Measurements from ENCODE around the gene PLCD3.

PLCD3 gene

DNA sequence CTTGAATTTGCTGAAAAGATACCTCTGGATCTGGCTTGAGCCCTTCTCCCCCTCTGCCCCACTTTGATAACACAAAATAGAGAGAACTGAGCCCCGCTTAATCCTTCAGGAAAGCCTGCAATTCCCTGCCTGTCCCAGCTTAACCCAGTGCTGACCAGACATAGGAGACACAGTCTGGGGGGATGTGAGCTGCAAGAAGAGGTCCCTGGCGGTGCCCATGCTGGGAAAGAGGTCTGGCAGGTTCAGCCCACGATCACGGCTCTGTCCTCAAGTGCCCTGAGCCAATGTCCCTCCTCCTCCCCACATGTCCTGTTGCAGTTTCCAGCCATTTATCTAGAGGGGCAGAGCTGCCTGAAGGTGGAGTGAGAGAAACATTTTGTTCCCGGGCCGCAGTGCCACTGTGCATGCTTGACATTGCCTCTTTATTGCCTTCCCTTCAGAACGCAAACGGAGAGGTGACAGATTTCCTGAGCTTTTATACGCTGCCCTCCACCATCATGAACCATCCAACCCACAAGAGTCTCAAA lies 29.0 kb downstream of the PLCD3 start:
- no peak for DNase-seq (ENCODE audit: low read depth in 3 of 3)

DNA sequence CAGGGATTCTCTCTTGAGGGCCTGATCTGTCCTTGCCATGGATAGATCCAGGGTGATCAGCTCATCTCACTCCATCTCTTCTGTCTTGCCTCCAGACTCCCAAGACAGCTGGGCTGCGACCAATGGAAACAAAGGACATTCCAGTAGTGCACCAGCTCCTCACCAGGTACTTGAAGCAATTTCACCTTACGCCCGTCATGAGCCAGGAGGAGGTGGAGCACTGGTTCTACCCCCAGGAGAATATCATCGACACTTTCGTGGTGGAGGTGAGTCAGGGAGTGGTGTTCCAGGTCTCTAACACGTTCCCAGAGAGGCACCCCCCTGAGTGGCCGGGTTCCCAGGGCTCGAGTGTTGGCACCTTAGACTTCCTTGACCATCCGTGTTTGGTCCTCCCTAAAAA lies 29.5 kb downstream of the PLCD3 start:
- no peak for DNase-seq (ENCODE audit: low read depth in 3 of 3)

DNA sequence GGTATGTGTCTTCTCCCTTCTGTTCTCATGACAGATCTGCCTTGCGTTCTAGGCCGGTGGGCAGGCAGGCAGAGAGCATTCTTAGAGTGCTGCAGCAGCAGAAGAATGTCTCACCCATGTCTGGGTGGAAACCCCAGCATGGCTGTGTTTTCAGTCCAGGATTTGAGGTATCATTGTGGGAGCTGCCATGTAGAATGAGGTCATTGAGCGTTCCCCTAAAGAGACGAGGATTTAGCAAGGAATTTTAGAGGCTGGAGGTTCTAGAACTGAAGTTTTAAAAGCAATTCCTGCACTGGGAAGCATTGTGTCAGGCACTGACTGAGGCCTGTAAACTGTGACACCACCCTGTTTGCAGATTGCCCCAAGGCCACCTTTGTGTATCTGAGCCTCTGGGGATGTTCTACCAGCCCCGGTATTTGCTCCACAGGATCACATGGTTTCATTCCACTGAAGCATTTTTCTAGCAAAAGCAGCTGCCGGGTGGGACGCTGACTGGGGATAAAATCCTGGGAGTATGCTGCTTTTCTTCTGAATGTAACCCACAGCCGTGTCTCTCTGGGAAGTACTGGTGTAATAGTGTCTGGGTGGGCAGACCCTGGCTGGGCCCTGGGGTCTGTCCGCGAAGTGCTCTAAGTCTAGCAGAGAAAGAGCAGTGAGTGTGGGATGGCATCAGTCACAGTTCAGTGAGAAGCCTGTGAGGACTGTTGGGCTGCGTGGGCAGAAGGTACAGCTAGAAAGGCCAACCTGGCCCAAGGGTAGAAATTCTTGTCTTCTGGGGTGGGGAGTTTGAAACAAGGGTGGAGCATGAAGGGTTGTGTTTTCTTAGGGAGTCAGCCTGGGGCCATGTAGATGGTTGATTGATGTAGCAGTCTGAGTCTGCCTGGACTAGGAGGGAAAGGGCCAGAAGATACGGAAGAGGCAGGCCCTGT lies 30.2 kb downstream of the PLCD3 start:
- DNase-seq (ENCODE audit: low read depth in 3 of 3): no peak

DNA sequence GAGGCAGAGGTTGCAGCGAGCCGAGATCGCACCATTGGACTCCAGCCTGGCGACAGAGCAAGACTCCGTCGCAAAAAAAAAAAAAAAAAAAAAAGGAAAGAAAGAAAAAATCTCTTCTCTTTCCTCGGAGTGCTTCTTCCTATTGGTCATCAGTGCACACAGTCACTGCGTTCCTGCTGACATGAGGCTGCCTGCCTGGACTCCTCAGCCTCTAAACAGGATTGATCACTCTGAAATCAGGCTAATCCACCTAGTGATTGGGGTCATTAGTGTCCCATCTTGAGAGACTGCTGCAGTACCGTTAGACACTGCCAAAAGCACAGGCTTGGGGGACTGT lies 30.8 kb downstream of the PLCD3 start:
- DNase-seq (ENCODE audit: low read depth in 3 of 3): no peak

DNA sequence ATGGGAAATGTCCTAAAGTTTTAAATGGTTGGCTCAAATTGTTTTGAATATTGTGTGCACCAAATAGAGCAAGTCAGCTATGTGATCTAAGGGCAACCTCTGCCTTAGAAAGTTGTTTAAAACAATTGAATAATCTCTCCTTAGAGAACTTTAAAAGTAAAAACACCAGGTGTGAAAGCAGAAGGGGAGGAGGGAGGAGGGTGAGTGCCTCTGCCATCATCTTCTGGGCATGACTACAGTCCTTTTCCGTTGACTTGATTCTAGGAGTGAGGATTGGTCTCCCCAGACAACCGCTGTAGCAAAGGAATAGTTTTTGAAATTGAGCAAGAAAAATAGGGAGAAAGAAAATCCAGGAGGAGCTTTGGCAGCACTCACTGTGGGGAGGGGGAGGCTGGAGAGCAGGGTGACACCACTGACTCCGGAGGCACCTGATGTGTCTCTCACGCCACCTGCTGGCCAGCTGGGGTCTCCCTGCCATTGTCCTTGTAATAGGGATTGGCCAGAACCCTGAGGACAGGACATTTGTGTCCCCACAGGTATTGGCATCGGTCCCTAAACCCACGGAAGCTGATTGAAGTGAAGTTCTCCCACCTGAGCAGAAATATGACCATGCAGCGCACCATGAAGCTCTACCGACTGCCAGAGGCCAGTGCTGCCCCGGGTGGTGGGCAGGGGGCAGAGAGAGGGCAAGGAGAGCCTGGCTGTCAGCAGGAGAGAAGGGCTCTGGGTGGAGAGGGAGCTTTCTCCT lies 33.3 kb downstream of the PLCD3 start:
- peak; percentile 42 to 73 (median 43) for DNase-seq (ENCODE audit: low read depth in 3 of 3)

DNA sequence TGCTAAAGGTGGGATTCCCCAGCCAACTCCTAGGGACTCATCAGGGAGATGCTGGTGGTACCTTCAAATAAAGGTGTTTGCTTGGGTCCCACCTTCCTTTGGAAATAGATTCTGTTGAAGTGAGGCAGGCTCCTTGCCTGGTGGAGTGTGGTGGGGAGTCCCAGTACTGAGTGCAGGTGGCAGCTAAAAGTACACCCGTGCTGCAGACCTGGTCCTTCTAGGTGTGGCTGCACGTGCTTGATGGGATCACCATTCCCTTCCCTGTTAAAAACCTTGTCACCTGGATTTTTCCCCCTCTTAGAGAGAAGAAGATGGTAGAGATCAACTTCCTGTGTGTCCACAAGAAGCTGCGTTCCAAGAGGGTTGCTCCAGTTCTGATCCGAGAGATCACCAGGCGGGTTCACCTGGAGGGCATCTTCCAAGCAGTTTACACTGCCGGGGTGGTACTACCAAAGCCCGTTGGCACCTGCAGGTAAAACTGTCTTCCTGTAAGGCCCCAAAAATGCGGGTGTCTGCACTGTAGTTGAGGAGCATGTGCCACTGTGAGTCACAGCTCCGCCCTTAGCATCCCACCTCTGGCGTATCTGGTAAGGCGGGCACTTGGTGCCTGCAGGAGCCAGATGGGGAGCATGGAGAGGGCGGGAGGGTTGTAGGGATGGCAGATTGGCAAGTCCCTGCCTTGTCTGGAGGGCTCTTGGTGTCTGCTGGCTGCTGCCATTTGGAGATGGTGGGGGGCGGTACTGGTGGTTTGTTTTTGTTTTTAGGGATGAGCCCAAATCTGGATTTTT lies 34.0 kb downstream of the PLCD3 start:
- DNase-seq (ENCODE audit: low read depth in 3 of 3): no peak

DNA sequence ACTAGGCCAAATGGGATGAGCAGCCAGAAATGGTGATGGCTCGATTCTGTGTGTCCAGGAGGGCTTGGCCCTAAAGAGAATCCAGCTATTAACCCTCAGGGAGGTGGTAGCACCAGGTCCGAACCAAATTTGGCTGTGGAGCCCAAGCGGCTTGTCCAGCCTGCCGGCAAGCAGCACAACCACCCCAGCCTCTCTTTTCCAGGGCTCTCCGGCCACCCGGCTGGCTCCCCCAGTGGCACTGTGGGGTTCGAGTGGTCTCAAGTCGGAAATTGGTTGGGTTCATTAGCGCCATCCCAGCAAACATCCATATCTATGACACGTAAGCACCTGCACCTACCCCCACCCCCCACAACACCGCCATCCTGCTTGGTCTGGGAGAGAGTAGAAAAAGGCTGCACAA lies 35.4 kb downstream of the PLCD3 start:
- no peak for DNase-seq (ENCODE audit: low read depth in 3 of 3)

DNA sequence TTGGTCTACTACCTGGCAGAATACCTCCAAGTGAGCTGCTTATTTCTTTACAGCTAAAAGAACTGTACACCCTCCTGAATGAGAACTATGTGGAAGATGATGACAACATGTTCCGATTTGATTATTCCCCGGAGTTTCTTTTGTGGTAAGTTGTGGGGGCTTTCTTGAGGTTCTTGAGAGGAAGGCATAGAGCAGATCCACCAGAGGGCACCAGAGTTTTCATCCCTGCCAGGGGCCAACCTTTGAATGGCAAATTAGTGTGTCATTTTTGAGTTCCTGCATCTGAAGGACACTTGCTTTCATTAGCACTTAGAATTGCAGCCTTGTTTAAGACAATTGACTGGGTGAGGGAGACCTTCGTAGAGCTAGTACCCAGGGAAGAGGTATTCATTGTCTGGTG lies 36.2 kb downstream of the PLCD3 start:
- DNase-seq (ENCODE audit: low read depth in 3 of 3): no peak

DNA sequence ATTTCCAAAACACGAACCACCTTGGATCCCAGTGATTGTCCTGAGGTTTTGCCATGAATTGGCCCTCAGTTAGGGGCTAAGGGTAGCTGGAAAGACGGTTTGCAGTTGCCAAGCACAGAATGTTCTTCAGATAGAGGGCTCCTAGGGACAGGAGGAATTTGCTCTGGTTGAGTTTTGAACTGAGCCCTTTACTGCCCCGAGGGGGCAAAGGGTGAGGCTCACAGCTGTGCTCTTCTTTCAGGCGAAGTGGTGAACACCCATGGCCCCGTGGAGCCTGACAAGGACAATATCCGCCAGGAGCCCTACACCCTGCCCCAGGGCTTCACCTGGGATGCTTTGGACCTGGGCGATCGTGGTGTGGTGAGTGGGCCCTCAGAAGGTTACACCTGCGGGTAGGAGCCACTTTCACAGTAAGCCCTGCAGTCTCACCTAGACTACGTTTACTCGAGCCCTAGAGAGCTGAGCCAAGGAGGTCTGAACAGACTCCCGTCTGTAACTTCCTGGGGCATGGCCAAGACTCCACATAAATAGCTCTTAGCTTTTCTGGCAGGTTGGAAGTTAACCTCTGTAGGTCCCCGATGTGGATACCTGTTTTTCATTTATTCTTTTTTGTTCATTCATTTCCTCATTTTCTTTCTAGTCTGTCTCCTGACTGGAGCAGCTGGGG lies 38.7 kb downstream of the PLCD3 start:
- DNase-seq (ENCODE audit: low read depth in 3 of 3): no peak

DNA sequence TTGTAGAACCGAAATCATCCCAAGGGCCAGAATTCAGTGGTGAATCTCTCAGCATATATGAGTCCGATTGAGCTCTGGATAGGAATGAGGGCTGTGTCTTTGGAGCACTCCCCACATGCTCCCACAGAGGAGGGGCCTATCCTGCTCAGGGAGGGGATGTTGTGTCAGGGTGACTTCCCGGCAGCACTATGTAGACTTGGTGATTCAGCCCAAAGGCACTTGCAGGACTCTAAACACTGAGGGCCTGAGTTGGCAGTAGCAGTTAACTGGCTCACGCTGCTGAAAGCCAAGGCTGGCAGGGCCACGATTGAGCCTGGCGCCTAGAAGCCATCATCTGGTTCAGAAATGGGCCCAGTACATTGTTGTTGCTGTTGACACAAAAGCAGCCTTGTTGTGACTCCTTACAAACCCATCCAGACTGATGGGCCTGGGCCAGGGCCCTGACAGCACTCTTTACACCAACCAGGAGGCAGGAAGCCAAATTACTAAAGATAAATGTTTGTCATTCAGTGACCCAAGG lies 39.3 kb downstream of the PLCD3 start:
- no peak for DNase-seq (ENCODE audit: low read depth in 3 of 3)

DNA sequence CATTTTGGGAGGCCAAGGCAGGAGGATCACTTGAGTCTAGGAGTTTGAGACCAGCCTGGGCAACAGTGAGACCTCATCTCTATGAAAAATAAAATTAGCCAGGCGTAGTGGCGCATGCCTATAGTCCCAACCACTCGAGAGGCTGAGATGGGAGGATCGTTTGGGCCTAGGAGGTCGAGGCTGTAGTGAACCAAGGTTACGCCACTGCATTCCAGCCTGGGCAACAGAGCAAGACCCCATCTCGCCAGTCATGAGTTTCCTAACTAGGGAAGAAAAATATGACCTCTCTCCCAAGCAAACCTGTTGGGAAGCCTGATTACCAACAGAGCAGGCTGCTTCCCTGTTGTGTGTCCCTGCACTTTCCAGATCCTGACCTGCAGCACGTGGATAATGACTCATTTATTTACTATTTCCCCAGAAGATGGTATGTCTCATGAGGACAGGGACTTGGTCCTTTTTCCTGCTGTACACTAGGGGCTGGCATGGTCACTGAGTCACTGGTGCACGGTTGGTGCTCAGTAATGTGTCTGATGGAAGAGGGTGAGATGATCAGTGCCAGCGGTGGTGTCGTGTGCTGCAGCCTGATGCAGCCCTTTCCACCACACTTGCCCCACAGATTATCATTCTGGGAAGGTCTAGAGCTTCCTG lies 40.4 kb downstream of the PLCD3 start:
- DNase-seq (ENCODE audit: low read depth in 3 of 3): no peak

DNA sequence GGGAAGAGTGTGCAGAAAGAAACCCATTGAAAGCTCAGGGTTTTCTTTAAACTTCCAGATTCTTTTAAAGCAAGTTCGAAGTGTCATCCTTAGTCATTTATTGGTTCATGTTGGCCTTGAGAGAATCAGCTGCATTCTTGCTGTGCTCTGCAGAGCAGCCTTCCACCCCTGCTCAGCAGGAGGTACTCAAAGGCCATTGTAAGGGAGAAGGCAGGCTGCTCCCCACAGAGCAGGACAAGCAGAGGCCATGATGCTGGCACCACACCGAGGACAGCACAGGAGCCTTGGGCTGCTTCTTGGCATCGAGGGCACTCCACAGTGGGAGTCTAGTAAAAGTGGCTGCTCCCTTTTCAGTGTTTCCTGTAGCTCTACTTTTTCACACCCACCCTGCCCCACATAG lies 41.6 kb downstream of the PLCD3 start:
- no peak for DNase-seq (ENCODE audit: low read depth in 3 of 3)

DNA sequence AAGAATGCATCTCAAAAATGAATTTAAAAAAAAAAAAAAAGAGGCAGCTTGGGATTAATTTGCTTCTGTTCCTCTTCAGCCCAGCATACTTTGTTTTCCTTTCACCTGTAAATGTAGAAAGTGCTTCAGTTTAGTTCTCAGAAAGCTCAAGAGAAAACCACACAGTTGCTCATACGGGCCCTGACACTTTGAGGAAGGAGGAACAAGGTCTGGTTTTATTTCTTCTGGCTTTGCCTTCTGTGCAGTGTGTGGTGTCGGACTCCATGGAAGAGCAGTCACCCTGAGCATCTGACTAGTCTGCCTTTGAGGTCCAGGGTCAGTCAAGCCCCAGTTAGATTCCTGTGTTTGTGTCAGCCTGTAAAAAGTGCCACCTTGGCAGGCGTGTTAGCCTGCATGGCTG lies 43.6 kb downstream of the PLCD3 start:
- DNase-seq (ENCODE audit: low read depth in 3 of 3): no peak

DNA sequence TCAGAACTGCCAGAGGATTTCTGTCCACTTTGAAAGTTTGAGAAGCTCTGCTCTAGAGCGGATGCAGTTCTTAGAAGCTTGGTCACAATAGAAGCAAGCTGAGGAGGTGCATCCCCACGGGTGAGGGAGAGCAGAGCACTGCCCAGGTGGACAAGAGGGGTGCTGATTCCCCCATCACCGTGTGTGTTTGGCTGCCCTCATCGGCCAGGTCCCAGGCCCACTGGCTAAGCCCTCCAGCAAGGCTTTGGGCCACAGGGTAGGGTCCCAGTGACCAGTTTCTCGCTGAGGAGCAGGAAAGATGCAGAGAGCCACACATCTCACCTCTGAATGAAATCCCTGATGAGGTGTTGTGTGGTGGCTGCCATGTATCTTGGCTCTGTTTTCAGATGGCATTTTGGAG lies 44.3 kb downstream of the PLCD3 start:
- DNase-seq (ENCODE audit: low read depth in 3 of 3): no peak

DNA sequence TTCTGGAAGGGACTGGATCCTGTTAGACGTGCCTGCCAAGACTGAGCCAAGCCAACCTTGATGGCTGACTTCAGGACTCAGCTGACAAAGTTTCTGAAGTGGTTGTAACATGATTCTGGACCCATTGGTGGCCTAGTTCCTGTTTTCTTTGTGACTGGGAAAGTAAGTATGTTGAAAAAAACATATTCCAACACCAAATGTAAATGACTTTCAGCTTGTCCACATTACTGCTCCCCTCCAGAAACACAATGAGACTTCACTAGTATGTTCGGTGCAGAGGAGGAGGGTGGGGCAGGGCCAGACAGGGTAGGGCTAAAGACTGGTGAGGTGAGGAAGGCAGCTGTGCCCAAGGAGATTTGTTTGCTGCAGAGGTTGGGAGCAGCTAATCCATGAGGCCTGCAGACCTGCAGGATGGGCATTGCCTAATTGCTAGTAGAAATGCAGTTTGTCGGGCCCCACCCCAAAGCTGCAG lies 44.8 kb downstream of the PLCD3 start:
- DNase-seq (ENCODE audit: low read depth in 3 of 3): no peak

DNA sequence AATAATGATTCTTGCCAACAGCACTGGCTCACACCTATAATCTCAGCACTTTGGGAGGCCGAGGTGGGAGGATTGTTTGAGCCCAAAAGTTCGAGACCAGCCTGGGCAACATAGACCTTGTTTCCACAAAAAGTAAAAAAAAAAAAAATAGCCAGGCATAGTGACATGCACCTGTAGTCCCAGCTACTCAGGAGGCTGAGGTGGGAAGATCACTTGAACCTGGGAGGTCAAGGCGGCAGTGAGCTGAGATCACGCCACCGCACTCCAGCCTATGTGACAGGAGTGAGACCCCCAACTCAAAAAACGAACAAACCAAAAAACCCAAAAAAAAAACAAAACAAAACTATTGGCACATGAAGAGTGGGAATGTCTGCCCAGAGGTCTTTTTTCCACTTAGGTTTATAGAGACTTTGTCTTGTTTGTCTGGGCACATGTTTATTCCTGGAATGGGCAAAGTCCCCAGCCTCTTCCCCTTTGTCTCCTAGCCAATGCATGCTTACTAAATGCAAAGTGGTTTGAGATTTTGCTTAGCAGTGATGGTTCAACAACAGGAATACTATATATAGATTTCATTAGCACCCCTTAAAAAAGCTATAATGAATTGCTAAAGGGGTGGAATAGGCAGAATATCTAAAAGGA lies 45.3 kb downstream of the PLCD3 start:
- DNase-seq (ENCODE audit: low read depth in 3 of 3): no peak

DNA sequence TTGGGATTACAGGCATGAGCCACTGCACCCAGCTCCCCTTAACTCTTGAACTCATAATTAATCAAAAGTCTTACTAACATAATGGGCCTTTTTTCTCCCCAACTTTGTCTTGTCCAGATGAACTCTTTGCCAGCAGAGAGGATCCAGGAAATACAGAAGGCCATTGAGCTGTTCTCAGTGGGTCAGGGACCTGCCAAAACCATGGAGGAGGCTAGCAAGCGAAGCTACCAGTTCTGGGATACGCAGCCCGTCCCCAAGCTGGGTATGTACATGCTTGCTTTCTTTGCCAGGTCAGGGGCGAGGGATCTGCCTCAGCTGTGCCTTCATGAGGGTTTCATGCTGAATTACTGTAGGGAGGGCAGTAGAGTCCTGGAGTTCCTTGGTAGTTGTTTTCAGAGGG lies 45.9 kb downstream of the PLCD3 start:
- DNase-seq (ENCODE audit: low read depth in 3 of 3): no peak

DNA sequence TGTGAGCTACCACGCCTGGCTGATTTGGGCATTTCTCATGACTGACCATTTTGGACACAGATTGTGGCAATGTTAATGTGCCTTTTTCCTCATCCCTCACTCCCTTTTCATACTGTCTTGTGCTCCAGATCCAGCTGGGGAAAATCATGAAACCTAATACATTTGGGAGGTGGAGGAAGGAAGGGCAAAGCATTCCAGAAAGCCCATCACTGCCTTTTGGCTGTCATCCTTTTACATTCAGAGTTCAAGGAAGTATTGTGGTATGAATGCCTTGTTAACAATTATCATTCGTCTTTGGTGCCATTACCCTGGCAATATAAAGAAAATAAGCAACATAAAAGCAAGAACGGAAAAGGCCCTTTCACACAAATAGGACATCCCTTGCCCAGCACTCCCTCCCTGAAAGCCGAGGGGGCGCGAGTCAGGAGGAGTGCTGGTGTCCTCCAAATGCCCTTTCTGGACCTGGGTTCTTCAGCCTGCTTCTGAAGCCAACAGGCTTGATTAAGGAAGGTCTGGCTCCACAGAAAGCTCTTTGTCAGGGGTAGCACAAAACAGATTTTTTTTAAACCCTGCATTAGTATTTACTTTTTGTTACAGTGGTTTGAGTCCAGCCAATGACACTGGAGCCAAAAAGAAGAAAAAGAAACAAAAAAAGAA lies 51.1 kb downstream of the PLCD3 start:
- DNase-seq (ENCODE audit: low read depth in 3 of 3): no peak

DNA sequence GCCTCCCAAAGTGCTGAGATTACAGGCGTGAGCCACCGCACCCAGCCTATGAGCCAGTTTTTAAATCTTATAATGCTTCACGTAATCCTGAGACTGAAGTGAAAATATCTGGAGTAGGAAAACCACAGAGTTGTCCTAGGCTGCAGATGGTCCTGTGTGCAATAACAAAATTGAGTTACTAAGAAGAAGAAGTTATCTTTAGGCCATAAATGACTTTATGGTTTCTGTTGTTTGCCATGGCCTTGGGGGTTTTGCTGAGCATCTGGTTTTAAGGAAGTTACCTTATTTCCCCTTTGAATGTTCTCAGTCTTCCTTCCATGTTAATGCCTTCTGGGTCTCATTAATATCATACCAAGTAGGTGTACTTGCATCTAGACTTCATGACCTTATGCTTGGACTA lies 54.7 kb downstream of the PLCD3 start:
- DNase-seq (ENCODE audit: low read depth in 3 of 3): no peak

All from stimulated activated CD4-positive, alpha-beta T cell treated with anti-CD3 and anti-CD28 coated beads, TNF-alpha, amount 100 ng/mL, for 24 hours (primary cell).